HG03342 (cell line): ENCODE data around the gene FERMT3.
A peak's percentile ranks its signal among the peaks of the same experiment; 100 is the strongest.

Source experiments
- ATAC-seq: cut with Tn5 transposase; IDR thresholded peaks from one replicate; pipeline ENCODE4 v1.9.1; 2021; ENCODE audit warnings: mild to moderate bottlenecking, moderate library complexity; ENCODE audit not compliant: unreplicated experiment

The FERMT3 gene

GRCh38 chr11:64233913-64234586 is 27.5 kb downstream of the FERMT3 start, which contains the start of gene VEGFB:
VEGFB (plus strand) TSS chr11:64234584; CDS start chr11:64234834, 250 bp downstream.
- no peak for ATAC-seq

GRCh38 chr11:64234647-64235379 is 28.3 kb downstream of the FERMT3 start:
- ATAC-seq: no peak

- no peak for ATAC-seq
Observed at GRCh38 chr11:64235437-64236161, 29.1 kb downstream of the FERMT3 start.

- no peak for ATAC-seq
Observed at GRCh38 chr11:64237484-64237951, 31.0 kb downstream of the FERMT3 start.

GRCh38 chr11:64238076-64238475 is 31.6 kb downstream of the FERMT3 start:
- no peak for ATAC-seq

- ATAC-seq: no peak
Observed at GRCh38 chr11:64238999-64239398, 32.5 kb downstream of the FERMT3 start.

GRCh38 chr11:64239662-64240434 is 33.3 kb downstream of the FERMT3 start:
- ATAC-seq: peak; percentile 12

GRCh38 chr11:64240435-64241240 is 34.1 kb downstream of the FERMT3 start, which contains the start of gene FKBP2:
FKBP2 (plus strand) TSS chr11:64241095; CDS start chr11:64242388, 1,293 bp downstream.
- peak; percentile 52 for ATAC-seq

GRCh38 chr11:64241241-64241490 is 34.6 kb downstream of the FERMT3 start:
- ATAC-seq: peak; percentile 58

GRCh38 chr11:64241491-64242374 is 35.2 kb downstream of the FERMT3 start:
- peak; percentile 58 for ATAC-seq

- no peak for ATAC-seq
Observed at GRCh38 chr11:64243236-64243854, 36.8 kb downstream of the FERMT3 start.

GRCh38 chr11:64244107-64244506 is 37.6 kb downstream of the FERMT3 start:
- no peak for ATAC-seq

- no peak for ATAC-seq
Observed at GRCh38 chr11:64244966-64245365, 38.4 kb downstream of the FERMT3 start.

GRCh38 chr11:64245401-64245796 is 38.9 kb downstream of the FERMT3 start:
- no peak for ATAC-seq

- ATAC-seq: no peak
Observed at GRCh38 chr11:64245797-64246620, 39.5 kb downstream of the FERMT3 start.

- ATAC-seq: peak; percentile 15
Observed at GRCh38 chr11:64246621-64246870, 40.0 kb downstream of the FERMT3 start.

GRCh38 chr11:64246871-64247728 is 40.6 kb downstream of the FERMT3 start, which contains the start of gene PPP1R14B:
PPP1R14B (minus strand) TSS chr11:64246943; CDS start chr11:64246673, 270 bp downstream.
- peak; percentile 27 for ATAC-seq
